Common myeloid progenitor, CD34-positive (primary cell): ENCODE measurements around the gene ACTMAP.
"Not testable (repeated sequence)": the region's sequence is repeated elsewhere in the genome, so short reads cannot be mapped to it uniquely, and the experiment has no call there.

ENCODE experiments used
- CTCF ChIA-PET: fragments of 350-600 bp; sonication (Branson Sonifier 250); formaldehyde crosslinking; loops from one replicate; lab custom pipeline; 2021; ENCODE audit warnings: antibody characterized with exemption; lab: Charles Lee
- POLR2A ChIA-PET: fragments of 350-600 bp; sonication (Branson Sonifier 250); formaldehyde crosslinking; loops from one replicate; lab custom pipeline; 2021; ENCODE audit warnings: antibody characterized with exemption; lab: Charles Lee
- DNase-seq, 3 donors: peaks; one replicate each; pipeline versions ENCODE4 v3.0.0 to v3.0.0-alpha.2; 2013
- H3K27ac ChIP-seq, 2 experiments: 1 replicate in 1 of 2; 2 replicates in 1 of 2; pipeline ENCODE4 v1.7.0; 2013; ENCODE audit warnings: inconsistent platforms in 2 of 2, low read length in 2 of 2, mild to moderate bottlenecking in 2 of 2, low read depth in 1 of 2, moderate library complexity in 1 of 2; ENCODE audit not compliant: severe bottlenecking in 2 of 2, insufficient read depth in 1 of 2, poor library complexity in 1 of 2
- H3K27me3 ChIP-seq, 5 experiments: replicated peaks in 2 of 5; 1 replicate in 3 of 5; 2 replicates in 2 of 5; pipeline versions ENCODE4 v1.6.1 to v1.7.0; 2013; ENCODE audit warnings: low read length in 4 of 5, mild to moderate bottlenecking in 2 of 5, moderate library complexity in 2 of 5, inconsistent platforms in 1 of 5; ENCODE audit not compliant: insufficient read depth in 5 of 5, control insufficient read depth in 4 of 5
- H3K36me3 ChIP-seq, 4 experiments: 1 replicate in 2 of 4; 2 replicates in 2 of 4; pipeline versions ENCODE4 v1.6.1 to v1.7.0; 2013; ENCODE audit warnings: low read length in 3 of 4, control low read depth in 1 of 4, mild to moderate bottlenecking in 1 of 4; ENCODE audit not compliant: control insufficient read depth in 4 of 4, insufficient read depth in 4 of 4
- H3K4me1 ChIP-seq, 4 experiments: 1 replicate in 3 of 4; 2 replicates in 1 of 4; pipeline versions ENCODE4 v1.6.1 to v1.7.1; 2013; ENCODE audit warnings: low read length in 3 of 4, mild to moderate bottlenecking in 3 of 4, control low read depth in 1 of 4, inconsistent platforms in 1 of 4, moderate library complexity in 1 of 4; ENCODE audit not compliant: control insufficient read depth in 4 of 4, insufficient read depth in 4 of 4; ENCODE audit errors: control extremely low read depth in 1 of 4
- H3K4me3 ChIP-seq, 7 experiments: 1 replicate in 4 of 7; 2 replicates in 3 of 7; pipeline versions ENCODE4 v1.5.1 to v1.7.0; 2013; ENCODE audit warnings: mild to moderate bottlenecking in 7 of 7, low read length in 6 of 7, moderate library complexity in 6 of 7, inconsistent platforms in 2 of 7, low read depth in 2 of 7, control low read depth in 1 of 7; ENCODE audit not compliant: insufficient read depth in 4 of 7, control insufficient read depth in 1 of 7; ENCODE audit errors: extremely low read depth in 1 of 7
- H3K9me3 ChIP-seq, 5 experiments: 1 replicate in 4 of 5; 2 replicates in 1 of 5; pipeline versions ENCODE4 v1.6.1 to v1.7.1; 2013; ENCODE audit warnings: low read length in 4 of 5, mild to moderate bottlenecking in 2 of 5, inconsistent platforms in 1 of 5, low read depth in 1 of 5, moderate library complexity in 1 of 5; ENCODE audit not compliant: control insufficient read depth in 4 of 5, insufficient read depth in 2 of 5; ENCODE audit errors: control extremely low read depth in 1 of 5
- WGBS: methylation state at CpG from one replicate; pipeline ENCODE4 v1.1.5; 2013; ENCODE audit not compliant: insufficient coverage; 5-methylcytosine and 5-hydroxymethylcytosine counted together

The ACTMAP gene

DNA sequence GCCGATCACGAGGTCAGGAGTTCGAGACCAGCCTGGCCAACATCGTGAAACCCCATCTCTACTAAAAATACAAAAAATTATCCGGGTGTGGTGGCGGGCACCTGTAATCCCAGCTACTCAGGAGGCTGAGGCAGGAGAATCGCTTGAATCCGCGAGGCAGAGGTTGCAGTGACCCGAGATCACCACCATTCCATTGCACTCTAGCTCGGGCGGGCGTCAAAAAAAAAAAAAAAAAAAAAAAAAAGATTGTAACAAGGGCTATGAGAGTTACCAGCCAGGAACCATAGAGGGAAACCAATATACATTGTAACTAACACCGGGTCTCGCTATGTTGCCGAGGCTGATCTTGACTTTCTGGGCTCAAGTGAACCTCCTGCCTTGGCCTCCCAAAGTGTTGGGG is 18.0 kb downstream of the ACTMAP start:
- peaks cover 15 to 83% (median 53%) of the 10 kb centered on the region in 4 experiments for H3K36me3 ChIP-seq
- WGBS = 98% methylated on average over 6 of the region's 16 CpGs

DNA sequence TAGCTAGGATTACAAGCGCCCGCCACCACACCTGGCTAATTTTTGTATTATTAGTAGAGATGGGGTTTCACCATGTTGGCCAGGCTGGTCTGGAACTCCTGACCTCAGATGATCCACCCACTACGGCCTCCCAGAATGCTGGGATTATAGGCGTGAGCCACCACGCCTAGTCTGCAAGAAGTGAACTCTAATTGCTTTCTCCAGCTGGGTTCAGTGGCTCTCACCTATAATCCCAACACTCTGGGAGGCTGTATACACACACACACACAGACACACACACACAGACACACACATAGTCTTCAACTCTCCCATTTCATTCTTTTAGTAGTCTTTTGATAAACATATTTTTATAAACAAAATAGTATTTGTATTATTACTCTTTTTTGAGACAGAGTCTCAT is 20.2 kb downstream of the ACTMAP start:
- POLR2A ChIA-PET = not testable (repeated sequence)

More for the DNA sequence above, 18.0 kb downstream of the ACTMAP start:
- DNase-seq, H3K4me3 ChIP-seq, CTCF ChIA-PET, H3K4me1 ChIP-seq, H3K27me3 ChIP-seq, H3K9me3 ChIP-seq, H3K27ac ChIP-seq, POLR2A ChIA-PET: not testable (repeated sequence)

DNA sequence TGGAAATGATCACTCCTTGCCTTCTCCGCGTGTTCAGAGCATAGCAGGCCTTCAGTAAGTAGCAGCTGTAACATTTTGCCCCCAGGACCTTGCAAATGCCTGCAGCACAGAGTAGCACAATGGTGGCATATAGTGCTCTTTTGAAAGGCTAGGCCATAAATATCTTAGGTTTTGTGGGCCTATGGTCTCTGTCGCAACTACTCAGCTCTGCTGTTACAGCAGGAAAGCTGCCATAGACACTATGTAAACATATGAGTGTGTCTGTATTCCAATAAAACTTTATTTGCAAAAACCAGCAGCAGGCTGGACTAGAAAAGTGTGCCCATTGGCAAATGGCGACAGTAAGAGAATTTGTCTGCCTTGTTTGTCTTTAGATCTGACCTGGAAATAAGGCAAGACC is 24.0 kb downstream of the ACTMAP start:
- Histone ChIP-seq H3K9me3 (peaks cover 0 to 2% (median 0%) of the 10 kb centered on the region in 5 experiments), H3K27me3 (no peaks in the 10 kb centered on the region), H3K36me3 (peaks cover 13 to 61% (median 35%) of the 10 kb centered on the region in 4 experiments), H3K4me3 (no peak overlapping the region), H3K27ac (no peak overlapping the region), H3K4me1 (no peaks in the 10 kb centered on the region)
- no peak for DNase-seq
- 91% methylated on average over 3 of the region's 4 CpGs for WGBS
- ChIA-PET CTCF (no interaction called here), POLR2A (no interaction called here)

More for the DNA sequence above, 20.2 kb downstream of the ACTMAP start:
- CTCF ChIA-PET = interaction anchor here (1.2 kb wide), 1 partner anchor 14 kb away, joined by 3 read pairs; no protein-coding TSS in a partner anchor
- not testable (repeated sequence) for DNase-seq, H3K4me1 ChIP-seq, H3K27me3 ChIP-seq, H3K4me3 ChIP-seq, H3K9me3 ChIP-seq, H3K27ac ChIP-seq
- WGBS = no CpG with 5 or more reads among the region's 5 CpGs
- peaks cover 13 to 78% (median 50%) of the 10 kb centered on the region in 4 experiments for H3K36me3 ChIP-seq

DNA sequence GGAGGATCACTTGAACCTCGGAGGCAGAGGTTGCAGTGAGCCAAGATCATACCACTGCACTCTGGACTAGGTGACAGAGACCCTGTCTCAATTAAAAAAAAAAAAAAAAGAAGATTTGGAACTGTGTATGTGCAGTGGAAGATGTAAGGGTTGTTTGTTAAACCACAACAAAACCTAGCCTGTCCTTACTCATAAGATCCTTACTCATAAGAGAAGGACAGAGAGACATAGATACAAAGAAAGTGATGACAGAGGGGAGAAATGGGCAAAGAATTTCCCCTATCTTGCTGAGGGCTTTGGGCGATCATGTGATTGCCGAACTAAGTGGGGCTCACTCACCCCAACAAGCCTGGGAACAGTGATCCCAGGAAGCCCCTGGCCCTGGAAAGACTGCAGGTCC is 25.4 kb downstream of the ACTMAP start:
- Histone ChIP-seq H3K36me3 (peaks cover 10 to 47% (median 29%) of the 10 kb centered on the region in 4 experiments), H3K27ac (no peak overlapping the region), H3K4me1 (peaks cover 0 to 7% (median 1%) of the 10 kb centered on the region in 4 experiments), H3K27me3 (no peaks in the 10 kb centered on the region), H3K4me3 (no peak overlapping the region), H3K9me3 (peaks cover 0 to 2% (median 0%) of the 10 kb centered on the region in 5 experiments)
- no peak for DNase-seq
- CTCF ChIA-PET = interaction anchor here (1.1 to 1.4 kb wide), 3 partner anchors 8 to 23 kb away, joined by 4 to 6 read pairs (median 5); no protein-coding TSS in a partner anchor
- 95% methylated on average over 3 of the region's 3 CpGs for WGBS
- POLR2A ChIA-PET = interaction anchor here (1.6 kb wide), 1 partner anchor 26 kb away, joined by 3 read pairs; the partner anchor contains the start of gene ACTMAP

DNA sequence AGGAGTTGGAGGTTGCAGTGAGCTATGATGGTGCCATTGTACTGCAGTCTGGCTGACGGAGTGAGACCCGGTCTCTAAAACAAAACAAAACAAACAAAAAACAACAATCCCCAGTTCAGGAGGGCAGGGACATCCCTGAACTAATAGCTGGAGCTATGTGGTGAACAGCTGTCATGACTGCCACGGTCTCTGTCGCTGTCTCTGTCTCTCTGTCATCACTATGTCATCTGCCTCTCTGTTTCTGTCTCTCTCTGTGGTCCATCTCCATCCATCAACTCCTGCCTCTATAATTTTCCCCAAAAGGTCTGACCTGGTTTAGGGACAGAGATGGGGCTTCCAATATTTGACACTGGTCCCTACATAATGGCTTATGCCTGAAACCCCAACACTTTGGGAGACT is 26.0 kb downstream of the ACTMAP start:
- H3K27me3 ChIP-seq = no peaks in the 10 kb centered on the region
- no peak overlapping the region for H3K4me3 ChIP-seq
- CTCF ChIA-PET = interaction anchor here (1.1 to 1.4 kb wide), 3 partner anchors 9 to 23 kb away, joined by 4 to 6 read pairs (median 5); no protein-coding TSS in a partner anchor
- H3K4me1 ChIP-seq = peaks cover 0 to 11% (median 2%) of the 10 kb centered on the region in 4 experiments
- H3K36me3 ChIP-seq = peaks cover 10 to 43% (median 29%) of the 10 kb centered on the region in 4 experiments
- H3K27ac ChIP-seq = no peak overlapping the region
- H3K9me3 ChIP-seq = peaks cover 0 to 2% (median 0%) of the 10 kb centered on the region in 5 experiments
- POLR2A ChIA-PET = interaction anchor here (1.6 kb wide), 1 partner anchor 26 kb away, joined by 3 read pairs; the partner anchor contains the start of gene ACTMAP
- 94% methylated on average over 2 of the region's 4 CpGs for WGBS
- no peak for DNase-seq

DNA sequence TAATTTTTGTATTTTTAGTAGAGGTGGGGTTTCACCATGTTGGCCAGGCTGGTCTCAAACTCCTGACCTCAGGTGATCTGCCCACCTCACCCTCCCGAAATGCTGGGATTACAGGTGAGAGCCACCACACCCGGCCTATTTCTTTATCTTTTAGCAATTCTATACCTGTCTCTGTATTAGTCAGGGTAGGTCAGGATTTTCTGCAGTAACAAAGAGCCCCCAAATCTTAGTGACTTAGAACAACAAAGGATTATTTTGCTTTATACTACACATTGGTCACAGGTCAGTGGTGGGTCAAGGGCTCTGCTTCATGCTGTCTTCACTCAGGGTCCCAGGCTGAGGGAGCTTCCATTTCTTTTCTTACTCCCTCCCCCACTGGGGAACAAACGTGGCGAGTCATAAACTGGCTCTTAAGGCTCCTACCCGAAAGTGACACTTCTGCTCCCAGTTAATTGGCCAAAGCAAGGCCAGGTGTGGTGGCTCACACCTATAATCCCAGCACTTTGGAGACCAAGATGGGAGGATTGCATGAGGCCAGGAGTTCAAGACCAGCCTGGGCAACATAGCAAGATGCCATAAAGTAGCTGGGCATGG is 26.5 kb downstream of the ACTMAP start:
- DNase-seq = no peak
- CTCF ChIA-PET = interaction anchor here (1.1 to 1.4 kb wide), 3 partner anchors 10 to 24 kb away, joined by 4 to 6 read pairs (median 5); no protein-coding TSS in a partner anchor
- Histone ChIP-seq H3K4me1 (peaks cover 2 to 16% (median 6%) of the 10 kb centered on the region in 4 experiments), H3K36me3 (peaks cover 10 to 39% (median 27%) of the 10 kb centered on the region in 4 experiments), H3K4me3 (no peak overlapping the region), H3K9me3 (peaks cover 0 to 2% (median 0%) of the 10 kb centered on the region in 5 experiments), H3K27ac (no peak overlapping the region), H3K27me3 (no peaks in the 10 kb centered on the region)
- POLR2A ChIA-PET = no interaction called here
- WGBS = 90% methylated on average over 2 of the region's 5 CpGs
